Fibroblast of villous mesenchyme (primary cell): ENCODE data around the gene WDFY2. TPM values are rescaled to one million over a fixed set of nuclear protein-coding genes. Genes with fewer than 3 reads are reported as not detected.

ENCODE experiments used
- DNase-seq: peaks from one replicate; pipeline ENCODE4 v3.0.0-alpha.2; 2010; ENCODE audit warnings: low read depth
- H3K4me3 ChIP-seq: 2 replicates; pipeline ENCODE4 v1.5.1; 2011; ENCODE audit warnings: low read depth, mild to moderate bottlenecking, low read length
- total RNA-seq: library from RNA; depleted of rRNA; stranded (reverse); fragments of >200 nt; gene quantifications from 2 replicates; pipeline ENCODE4 v1.2.3, GENCODE V29; 2012
- TF ChIP-seq, protein P1 (sequence below): IDR thresholded peaks from 2 replicates; pipeline ENCODE4 v1.5.1; 2012; ENCODE audit warnings: low read depth, mild to moderate bottlenecking, low read length; ENCODE audit not compliant: insufficient read depth

WDFY2 gene
- total RNA-seq, 1 donor = 6.0 TPM

DNA sequence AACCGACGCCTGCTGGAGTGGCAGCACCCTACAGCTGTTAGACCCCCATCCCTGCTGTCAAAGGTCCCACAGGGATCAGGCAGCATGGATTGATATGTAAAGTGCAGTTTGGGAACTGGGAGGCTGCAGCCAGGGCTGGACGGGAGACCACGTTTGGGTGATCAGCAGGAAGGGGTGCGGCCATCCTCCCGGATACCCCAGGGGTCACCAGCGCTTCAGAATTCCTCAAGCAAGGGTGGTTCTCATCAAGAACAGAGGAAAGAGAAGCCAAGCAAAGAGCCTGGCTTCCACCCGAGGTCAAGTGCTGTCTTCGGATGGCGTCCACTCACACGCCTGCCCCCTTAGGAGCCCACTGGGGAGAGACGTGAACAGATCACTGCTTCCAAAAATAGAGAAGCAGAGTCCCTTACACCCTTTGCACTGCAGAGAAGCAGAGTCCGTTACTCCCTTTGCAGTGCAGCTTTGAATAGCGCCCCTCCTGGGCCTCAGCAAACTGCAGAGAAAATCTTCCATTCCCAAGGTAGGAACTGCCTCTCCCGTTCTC, 184.2 kb downstream of the WDFY2 start:
- TF ChIP-seq, protein P1, sequence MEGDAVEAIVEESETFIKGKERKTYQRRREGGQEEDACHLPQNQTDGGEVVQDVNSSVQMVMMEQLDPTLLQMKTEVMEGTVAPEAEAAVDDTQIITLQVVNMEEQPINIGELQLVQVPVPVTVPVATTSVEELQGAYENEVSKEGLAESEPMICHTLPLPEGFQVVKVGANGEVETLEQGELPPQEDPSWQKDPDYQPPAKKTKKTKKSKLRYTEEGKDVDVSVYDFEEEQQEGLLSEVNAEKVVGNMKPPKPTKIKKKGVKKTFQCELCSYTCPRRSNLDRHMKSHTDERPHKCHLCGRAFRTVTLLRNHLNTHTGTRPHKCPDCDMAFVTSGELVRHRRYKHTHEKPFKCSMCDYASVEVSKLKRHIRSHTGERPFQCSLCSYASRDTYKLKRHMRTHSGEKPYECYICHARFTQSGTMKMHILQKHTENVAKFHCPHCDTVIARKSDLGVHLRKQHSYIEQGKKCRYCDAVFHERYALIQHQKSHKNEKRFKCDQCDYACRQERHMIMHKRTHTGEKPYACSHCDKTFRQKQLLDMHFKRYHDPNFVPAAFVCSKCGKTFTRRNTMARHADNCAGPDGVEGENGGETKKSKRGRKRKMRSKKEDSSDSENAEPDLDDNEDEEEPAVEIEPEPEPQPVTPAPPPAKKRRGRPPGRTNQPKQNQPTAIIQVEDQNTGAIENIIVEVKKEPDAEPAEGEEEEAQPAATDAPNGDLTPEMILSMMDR = no peak
- DNase-seq = no peak
- no peak overlapping the region for H3K4me3 ChIP-seq

DNA sequence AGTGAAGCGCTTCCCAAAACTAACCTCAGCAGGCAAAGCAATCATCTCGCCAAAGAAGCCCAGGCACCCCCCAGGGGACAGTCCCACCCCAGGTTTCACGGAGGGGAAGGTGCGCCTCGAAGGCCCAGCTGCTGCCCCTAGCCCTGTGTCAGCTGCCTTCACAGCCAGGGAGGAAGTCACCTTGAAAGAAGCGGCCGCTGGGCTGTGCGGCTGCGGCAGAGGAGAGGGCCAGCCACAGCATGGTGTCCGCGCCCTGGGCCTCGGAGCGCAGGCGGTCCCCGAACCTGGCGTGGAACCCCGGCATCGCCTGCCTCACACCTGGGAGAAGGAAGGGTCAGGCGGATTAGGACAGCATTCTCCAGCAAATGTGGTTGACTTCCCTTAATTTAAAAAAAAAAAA, 184.7 kb downstream of the WDFY2 start:
- TF ChIP-seq, protein P1 = no peak
- no peak for DNase-seq
- H3K4me3 ChIP-seq = no peak overlapping the region

DNA sequence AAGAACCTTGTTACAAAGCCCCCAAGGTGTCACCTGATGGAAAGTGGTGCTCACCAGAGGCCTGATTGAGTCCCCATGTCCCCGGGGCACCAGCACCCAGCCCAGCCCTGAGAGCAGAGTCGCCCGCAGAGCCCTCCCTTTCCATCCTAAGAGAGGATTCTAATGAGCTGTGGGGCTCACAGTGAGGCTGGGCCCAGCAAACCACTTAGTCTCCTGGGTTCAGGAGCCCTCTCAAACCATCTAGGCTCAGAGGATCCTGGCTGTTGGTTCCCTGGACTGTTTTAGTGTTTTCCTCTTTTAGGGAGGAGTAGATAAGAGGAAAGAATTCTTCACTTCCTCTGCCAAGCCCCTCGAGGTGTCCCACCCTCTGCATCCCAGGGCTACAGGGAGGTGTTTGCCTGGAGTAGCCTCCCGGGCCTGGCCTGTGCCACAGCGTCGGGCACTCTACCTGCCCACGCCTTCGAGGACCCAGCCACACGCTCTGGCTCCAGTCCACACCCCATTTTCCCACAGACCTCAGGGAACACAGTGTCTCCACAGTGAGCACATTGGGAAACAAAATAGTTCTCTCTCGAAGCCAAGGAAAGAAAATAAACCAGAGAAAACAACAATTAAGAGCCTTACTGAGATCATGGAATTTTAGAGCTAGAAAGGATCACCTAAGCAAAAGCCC, 185.3 kb downstream of the WDFY2 start:
- TF ChIP-seq, protein P1 = no peak
- H3K4me3 ChIP-seq = no peak overlapping the region
- DNase-seq = peak; percentile 29

DNA sequence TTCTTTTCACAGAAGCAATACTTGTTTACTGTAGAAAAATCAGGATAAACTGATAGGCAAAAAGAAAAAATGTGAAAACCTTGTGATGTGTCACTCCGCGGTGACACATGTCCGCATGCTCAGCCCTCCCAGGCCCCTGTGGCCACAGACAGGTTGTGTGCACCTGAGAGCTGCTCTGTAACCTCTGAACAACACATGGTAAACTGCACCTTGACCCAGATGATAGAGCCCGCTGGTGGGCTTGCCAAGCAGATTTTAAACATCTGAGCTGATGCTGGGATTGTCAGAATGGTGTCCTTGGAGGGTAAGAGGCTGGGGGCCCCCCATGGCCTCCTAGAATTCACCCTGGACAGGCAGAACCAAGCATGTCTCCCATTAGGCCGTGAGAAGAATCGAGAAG, 185.9 kb downstream of the WDFY2 start:
- no peak for DNase-seq
- TF ChIP-seq, protein P1 = no peak
- H3K4me3 ChIP-seq = no peak overlapping the region

DNA sequence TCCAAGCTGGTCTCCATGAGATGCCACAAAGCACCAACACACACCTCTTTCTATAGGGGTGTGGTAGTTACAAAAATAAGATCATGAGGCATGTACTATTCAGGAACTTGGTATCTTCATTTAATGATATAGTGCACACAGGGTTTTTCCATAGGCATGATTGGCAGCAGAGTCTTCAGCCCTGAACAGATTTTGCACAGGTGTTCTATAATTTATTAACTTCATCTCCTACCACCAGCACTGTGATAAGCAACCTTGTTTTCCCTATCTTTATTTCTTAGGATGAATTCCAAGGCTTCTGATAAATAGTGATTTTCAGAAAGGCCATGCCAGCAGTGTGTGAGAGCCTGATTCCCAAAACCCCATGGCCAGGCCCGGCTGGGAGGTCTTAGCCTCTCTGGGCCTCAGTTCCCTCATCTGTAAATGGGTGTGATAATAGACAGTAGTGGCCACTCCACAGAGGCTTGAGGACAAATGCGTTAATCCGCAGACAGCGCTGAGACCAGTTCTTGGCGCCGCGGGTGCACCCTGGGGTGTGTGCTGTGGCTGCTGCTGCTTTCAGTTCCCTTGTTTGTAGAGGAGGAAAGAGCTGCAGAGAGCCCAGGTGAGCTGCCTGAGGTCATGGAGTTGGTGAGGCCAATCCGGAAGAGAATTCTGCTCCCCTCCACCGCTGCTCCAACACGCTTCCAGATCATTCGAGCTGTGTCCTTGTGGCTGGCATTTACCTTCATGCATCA, 186.6 kb downstream of the WDFY2 start:
- TF ChIP-seq, protein P1 = no peak
- no peak for DNase-seq
- H3K4me3 ChIP-seq = no peak overlapping the region

DNA sequence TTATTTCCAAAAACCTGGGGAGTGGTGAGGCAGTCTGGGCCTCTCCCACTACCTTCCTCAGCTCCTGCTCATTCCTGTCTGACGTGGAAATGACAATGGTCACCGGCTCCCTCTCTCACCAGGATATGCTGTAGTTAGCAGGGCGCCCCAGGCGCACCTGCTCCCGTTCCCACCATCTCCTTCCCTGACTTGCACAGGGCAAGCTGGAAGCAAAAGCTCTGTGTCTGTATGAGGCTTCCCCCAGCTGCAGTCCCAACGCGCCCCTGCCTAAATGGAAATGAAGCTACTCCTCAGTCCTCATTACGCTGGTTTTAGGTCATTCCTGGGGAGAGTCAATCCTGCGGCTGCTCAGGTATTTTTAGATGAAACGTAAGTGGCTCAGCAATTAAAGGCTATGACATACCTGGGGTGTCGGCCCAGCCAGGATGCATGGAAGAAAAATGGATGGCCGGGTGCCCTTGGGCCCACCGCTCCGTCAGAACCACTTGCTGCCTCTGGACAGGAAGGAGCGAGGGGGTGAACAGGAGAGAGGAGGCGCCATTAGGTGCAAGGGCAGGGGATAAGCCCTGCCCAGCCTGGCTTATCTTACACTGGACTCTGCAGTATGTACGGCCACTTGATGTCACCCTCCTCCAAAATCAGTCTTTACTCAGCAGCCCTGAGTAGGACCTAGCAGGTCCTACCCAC, 187.3 kb downstream of the WDFY2 start:
- TF ChIP-seq, protein P1 = no peak
- no peak for DNase-seq
- no peak overlapping the region for H3K4me3 ChIP-seq
